ENCODE results near the gene CEACAM8.

- TF ChIP-seq CTCF (IDR thresholded peaks at IDR 0.05) (no peak), POLR2A (IDR thresholded peaks at IDR 0.05) (no peak)
These were observed 39.4 kb downstream of the CEACAM8 start for GRCh38 chr19:42555317-42555716.
